ENCODE data around the gene GPATCH3.
A peak's percentile ranks its signal among the peaks of the same experiment; 100 is the strongest.
"Not testable (repeated sequence)": the region's sequence is repeated elsewhere in the genome, so short reads cannot be mapped to it uniquely, and the experiment has no call there.

Gene GPATCH3

GRCh38 chr1:26913389-26913753, 13.1 kb upstream of the GPATCH3 start:
- DNase-seq, result no peak

- no peak for DNase-seq
Observed at GRCh38 chr1:26912147-26912490, 11.9 kb upstream of the GPATCH3 start.

- DNase-seq, result no peak
Observed at GRCh38 chr1:26911399-26912146, 11.3 kb upstream of the GPATCH3 start.

- DNase-seq, result no peak
Observed at GRCh38 chr1:26910343-26911160, 10.3 kb upstream of the GPATCH3 start.

GRCh38 chr1:26909951-26910342, 9.7 kb upstream of the GPATCH3 start:
- no peak for DNase-seq

- DNase-seq, result no peak
Observed at GRCh38 chr1:26907071-26907917, 7.0 kb upstream of the GPATCH3 start.

- no peak for DNase-seq
Observed at GRCh38 chr1:26900815-26901511, 696 bp upstream of the GPATCH3 start.

GRCh38 chr1:26897351-26897750, 2.9 kb downstream of the GPATCH3 start:
- DNase-seq, result no peak

- no peak for DNase-seq
Observed at GRCh38 chr1:26894263-26894662, 6.0 kb downstream of the GPATCH3 start.

GRCh38 chr1:26890467-26890796, 9.8 kb downstream of the GPATCH3 start:
- no peak for DNase-seq

- DNase-seq, result peak; percentile 57 to 60
Observed at GRCh38 chr1:26889551-26890466, 10.5 kb downstream of the GPATCH3 start, which contains the start of gene GPN2. Gene GPN2, minus strand, starts transcription at chr1:26890283. Its CDS starts 187 bp downstream, at chr1:26890096.

GRCh38 chr1:26888231-26888630, 12.0 kb downstream of the GPATCH3 start:
- no peak for DNase-seq

- no peak for DNase-seq
Observed at GRCh38 chr1:26887125-26887524, 13.1 kb downstream of the GPATCH3 start.

GRCh38 chr1:26882696-26883463, 17.4 kb downstream of the GPATCH3 start:
- DNase-seq, result no peak

- not testable (repeated sequence) for DNase-seq
Observed at GRCh38 chr1:26881611-26882010, 18.7 kb downstream of the GPATCH3 start.

GRCh38 chr1:26879793-26880192, 20.5 kb downstream of the GPATCH3 start:
- DNase-seq, result no peak

GRCh38 chr1:26877326-26877725, 22.9 kb downstream of the GPATCH3 start:
- DNase-seq, result no peak

GRCh38 chr1:26874896-26875295, 25.4 kb downstream of the GPATCH3 start:
- DNase-seq, result no peak

- DNase-seq, result not testable (repeated sequence)
Observed at GRCh38 chr1:26873097-26873496, 27.2 kb downstream of the GPATCH3 start.

GRCh38 chr1:26864610-26865480, 35.4 kb downstream of the GPATCH3 start:
- peak; percentile 88 to 90 for DNase-seq
